ENCODE results near the gene GOSR1.
A peak's percentile ranks its signal among the peaks of the same experiment; 100 is the strongest.

Gene GOSR1

GRCh38 chr17:30495586-30495985 lies 18.4 kb downstream of the GOSR1 start:
- in situ Hi-C loops (cut with HindIII; ENCODE audit: low sequenced_read_pairs), result no loop called here
- DNase-seq (ENCODE audit: low read depth, low spot score), result no peak

GRCh38 chr17:30503558-30503957 lies 26.4 kb downstream of the GOSR1 start:
- H3K4me3 ChIP-seq (ENCODE audit: low read depth, low read length), result no peak overlapping the region
- in situ Hi-C loops (cut with HindIII; ENCODE audit: low sequenced_read_pairs), result no loop called here
- no peak for TF ChIP-seq CTCF (IDR thresholded peaks at IDR 0.05; ENCODE audit: low read depth, low read length)
- DNase-seq (ENCODE audit: low read depth, low spot score), result no peak

More at GRCh38 chr17:30495586-30495985, 18.4 kb downstream of the GOSR1 start:
- H3K4me3 ChIP-seq (ENCODE audit: low read depth, low read length), result no peak overlapping the region
- no peak for TF ChIP-seq CTCF (IDR thresholded peaks at IDR 0.05; ENCODE audit: low read depth, low read length)

GRCh38 chr17:30505868-30506417 lies 28.7 kb downstream of the GOSR1 start:
- no peak for TF ChIP-seq CTCF (IDR thresholded peaks at IDR 0.05; ENCODE audit: low read depth, low read length)
- DNase-seq (ENCODE audit: low read depth, low spot score), result no peak
- H3K4me3 ChIP-seq (ENCODE audit: low read depth, low read length), result no peak overlapping the region

GRCh38 chr17:30506481-30506880 lies 29.3 kb downstream of the GOSR1 start:
- TF ChIP-seq CTCF (IDR thresholded peaks at IDR 0.05; ENCODE audit: low read depth, low read length), result no peak
- no peak for DNase-seq (ENCODE audit: low read depth, low spot score)
- no peak overlapping the region for H3K4me3 ChIP-seq (ENCODE audit: low read depth, low read length)
- in situ Hi-C loops (cut with HindIII; ENCODE audit: low sequenced_read_pairs), result no loop called here

More at GRCh38 chr17:30505868-30506417, 28.7 kb downstream of the GOSR1 start:
- in situ Hi-C loops (cut with HindIII; ENCODE audit: low sequenced_read_pairs), result no loop called here

GRCh38 chr17:30513346-30513745 lies 36.1 kb downstream of the GOSR1 start:
- H3K4me3 ChIP-seq (ENCODE audit: low read depth, low read length), result no peak overlapping the region
- no peak for TF ChIP-seq CTCF (IDR thresholded peaks at IDR 0.05; ENCODE audit: low read depth, low read length)
- DNase-seq (ENCODE audit: low read depth, low spot score), result peak; percentile 15
- in situ Hi-C loops (cut with HindIII; ENCODE audit: low sequenced_read_pairs), result no loop called here

- no peak for DNase-seq (ENCODE audit: low read depth, low spot score)
- no peak for TF ChIP-seq CTCF (IDR thresholded peaks at IDR 0.05; ENCODE audit: low read depth, low read length)
- in situ Hi-C loops (cut with HindIII; ENCODE audit: low sequenced_read_pairs), result no loop called here
Measured at GRCh38 chr17:30514895-30515596, 37.8 kb downstream of the GOSR1 start.

More at GRCh38 chr17:30514895-30515596, 37.8 kb downstream of the GOSR1 start:
- H3K4me3 ChIP-seq (ENCODE audit: low read depth, low read length), result no peak overlapping the region
